Esophagus muscularis mucosa (tissue), 4 donors: ENCODE measurements around the gene RNF25.

Experiments
- CTCF ChIP-seq, 3 experiments: fragments of 200-600 bp in 2 of 3; fragments of 450-650 bp in 1 of 3; sonication (generic) in 2 of 3; IDR thresholded peaks; one replicate each; pipeline ENCODE4 v1.5.1; 2017 to 2019; ENCODE audit warnings: antibody characterized with exemption in 3 of 3, mild to moderate bottlenecking in 2 of 3, moderate library complexity in 1 of 3
- EP300 ChIP-seq: sonication (generic); formaldehyde crosslinking; IDR thresholded peaks from one replicate; pipeline ENCODE4 v1.6.1; 2017; ENCODE audit warnings: antibody characterized with exemption
- POLR2A ChIP-seq: fragments of 450-650 bp; IDR thresholded peaks from one replicate; pipeline ENCODE4 v1.6.1; 2017; ENCODE audit warnings: antibody characterized with exemption, moderate library complexity, mild to moderate bottlenecking, low read depth
- POLR2AphosphoS5 ChIP-seq, 2 donors: sonication (generic); formaldehyde crosslinking; IDR thresholded peaks; one replicate each; pipeline ENCODE4 v1.6.1; 2017; ENCODE audit warnings: antibody characterized with exemption in 2 of 2

DNA sequence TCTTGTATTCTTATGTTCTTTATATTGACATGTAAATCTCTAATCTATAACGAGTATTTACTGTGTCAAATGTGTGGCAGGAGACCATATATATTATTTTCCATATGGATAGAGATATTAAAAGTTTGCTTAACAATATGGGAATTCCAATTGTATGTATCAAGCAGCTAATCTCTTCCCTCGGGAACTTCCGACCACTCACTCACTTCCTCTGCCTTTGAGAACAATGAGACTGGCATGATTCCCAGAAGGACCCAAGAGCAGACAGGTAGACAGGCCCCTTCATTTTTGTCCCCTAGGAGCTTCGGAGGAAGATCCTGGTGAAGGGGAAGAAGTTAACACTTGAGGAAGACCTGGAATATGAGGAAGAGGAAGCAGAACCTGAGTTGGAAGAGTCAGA, 40.0 kb downstream of the RNF25 start:
- TF ChIP-seq POLR2AphosphoS5 (IDR thresholded peaks at IDR 0.05) (no peak), EP300 (no peak), POLR2A (no peak), CTCF (IDR thresholded peaks at IDR 0.05) (no peak)
